DOHH2 (cell line): ENCODE results near the gene CEP295NL.

Experiments used
- EZH2phosphoT487 ChIP-seq: fragments of 200-600 bp; sonication (generic); IDR thresholded peaks from 2 replicates; pipeline ENCODE4 v1.6.1; 2017; ENCODE audit warnings: borderline replicate concordance, mild to moderate bottlenecking, antibody characterized with exemption, low read length, moderate library complexity, mixed read lengths
- TF ChIP-seq, protein P1 (sequence below): fragments of 200-600 bp; sonication (generic); IDR thresholded peaks from one replicate; pipeline ENCODE4 v1.5.1; 2014; ENCODE audit warnings: antibody characterized with exemption, mild to moderate bottlenecking, low read depth, low read length; ENCODE audit not compliant: poor library complexity, severe bottlenecking

DNA sequence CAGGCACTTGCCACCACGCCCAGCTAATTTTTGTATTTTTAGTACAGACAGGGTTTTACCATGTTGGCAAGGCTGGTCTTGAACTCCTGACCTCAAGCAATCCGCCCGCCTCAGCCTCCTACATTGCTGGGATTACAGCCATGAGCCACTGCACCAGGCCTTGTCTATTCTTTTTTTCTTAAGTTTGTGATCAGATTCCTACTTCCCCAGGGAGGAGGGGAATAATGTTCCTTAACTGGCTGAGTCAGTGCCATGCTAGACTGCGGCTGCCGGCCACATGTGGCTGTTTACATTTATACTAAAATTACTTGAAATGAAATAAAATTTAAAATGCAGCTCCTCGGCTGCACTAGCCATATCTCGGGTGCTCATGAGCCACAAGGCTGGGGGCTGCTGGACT, 34.6 kb downstream of the CEP295NL start:
- TF ChIP-seq, protein P1, sequence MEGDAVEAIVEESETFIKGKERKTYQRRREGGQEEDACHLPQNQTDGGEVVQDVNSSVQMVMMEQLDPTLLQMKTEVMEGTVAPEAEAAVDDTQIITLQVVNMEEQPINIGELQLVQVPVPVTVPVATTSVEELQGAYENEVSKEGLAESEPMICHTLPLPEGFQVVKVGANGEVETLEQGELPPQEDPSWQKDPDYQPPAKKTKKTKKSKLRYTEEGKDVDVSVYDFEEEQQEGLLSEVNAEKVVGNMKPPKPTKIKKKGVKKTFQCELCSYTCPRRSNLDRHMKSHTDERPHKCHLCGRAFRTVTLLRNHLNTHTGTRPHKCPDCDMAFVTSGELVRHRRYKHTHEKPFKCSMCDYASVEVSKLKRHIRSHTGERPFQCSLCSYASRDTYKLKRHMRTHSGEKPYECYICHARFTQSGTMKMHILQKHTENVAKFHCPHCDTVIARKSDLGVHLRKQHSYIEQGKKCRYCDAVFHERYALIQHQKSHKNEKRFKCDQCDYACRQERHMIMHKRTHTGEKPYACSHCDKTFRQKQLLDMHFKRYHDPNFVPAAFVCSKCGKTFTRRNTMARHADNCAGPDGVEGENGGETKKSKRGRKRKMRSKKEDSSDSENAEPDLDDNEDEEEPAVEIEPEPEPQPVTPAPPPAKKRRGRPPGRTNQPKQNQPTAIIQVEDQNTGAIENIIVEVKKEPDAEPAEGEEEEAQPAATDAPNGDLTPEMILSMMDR, result no peak
- TF ChIP-seq EZH2phosphoT487, result no peak
